WTC11 (cell line): ENCODE results near the gene CALCR. TPM values are rescaled to one million over a fixed set of nuclear protein-coding genes. Genes with fewer than 3 reads are reported as not detected.

Experiments
- ATAC-seq: fragments of 200-7000 bp; cut with Tn5 transposase; 2 replicates; pipeline ENCODE4 v1.10.0; 2021; ENCODE audit warnings: mild to moderate bottlenecking, moderate library complexity
- CTCF ChIA-PET: fragments of 300-600 bp; sonication (Branson Sonifier 250); formaldehyde crosslinking; loops from one replicate; lab custom pipeline; 2021; ENCODE audit warnings: antibody characterized with exemption; lab: Charles Lee
- POLR2A ChIA-PET: fragments of 350-600 bp; sonication (Branson Sonifier 250); formaldehyde crosslinking; loops from one replicate; lab custom pipeline; 2021; ENCODE audit warnings: antibody characterized with exemption; lab: Charles Lee
- DNase-seq: peaks from one replicate; pipeline ENCODE4 v3.0.0; 2021; ENCODE audit warnings: low spot score
- H3K27ac Mint-ChIP-seq: 2 replicates; pipeline ENCODE4 v1.8.0; 2021; ENCODE audit warnings: mixed read lengths
- H3K27me3 Mint-ChIP-seq: 2 replicates; pipeline ENCODE4 v1.8.0; 2021; ENCODE audit warnings: low read depth, mild to moderate bottlenecking, moderate library complexity, mixed read lengths
- H3K36me3 Mint-ChIP-seq: 2 replicates; pipeline ENCODE4 v1.8.0; 2021; ENCODE audit warnings: mixed read lengths
- H3K4me1 Mint-ChIP-seq: 2 replicates; pipeline ENCODE4 v1.8.0; 2022; ENCODE audit warnings: mixed read lengths
- H3K4me3 Mint-ChIP-seq: 2 replicates; pipeline ENCODE4 v1.8.0; 2021; ENCODE audit warnings: mild to moderate bottlenecking, moderate library complexity, mixed read lengths
- H3K9me3 Mint-ChIP-seq: 2 replicates; pipeline ENCODE4 v1.8.0; 2021; ENCODE audit warnings: mixed read lengths
- AR ChIP-seq: fragments of 250-450 bp; sonication (Bioruptor Pico); IDR thresholded peaks from 2 replicates; pipeline ENCODE4 v1.9.0; 2021; ENCODE audit warnings: mild to moderate bottlenecking
- CTCF ChIP-seq: fragments of 200-600 bp; IDR thresholded peaks from 2 replicates; pipeline ENCODE4 v1.8.0; 2022; ENCODE audit warnings: antibody characterized with exemption
- E2F1 ChIP-seq: sonication (generic); formaldehyde crosslinking; IDR thresholded peaks from 2 replicates; pipeline ENCODE4 v1.8.0; 2022; ENCODE audit warnings: mild to moderate bottlenecking, missing genetic modification reagents
- KAT7 ChIP-seq: sonication (generic); formaldehyde crosslinking; IDR thresholded peaks from 2 replicates; pipeline ENCODE4 v1.8.1; 2023; ENCODE audit warnings: missing genetic modification reagents, mild to moderate bottlenecking, borderline replicate concordance
- PREB ChIP-seq: sonication (generic); formaldehyde crosslinking; IDR thresholded peaks from 2 replicates; pipeline ENCODE4 v1.8.1; 2022; ENCODE audit warnings: mild to moderate bottlenecking, missing genetic modification reagents, moderate library complexity, borderline replicate concordance
- SMAD4 ChIP-seq: sonication (generic); formaldehyde crosslinking; IDR thresholded peaks from 2 replicates; pipeline ENCODE4 v1.8.0; 2022; ENCODE audit warnings: mild to moderate bottlenecking, missing genetic modification reagents
- SP1 ChIP-seq: sonication (generic); formaldehyde crosslinking; conservative IDR thresholded peaks from 2 replicates; pipeline ENCODE4 v1.8.1; 2022; ENCODE audit warnings: missing genetic modification reagents
- total RNA-seq: library from RNA; stranded (reverse); gene quantifications from 3 replicates; pipeline ENCODE4 v1.2.3, GENCODE V29; 2021
- TF ChIP-seq, protein P1 (sequence below): sonication (generic); formaldehyde crosslinking; IDR thresholded peaks from 2 replicates; pipeline ENCODE4 v1.8.0; 2022; ENCODE audit warnings: missing genetic modification reagents
- TF ChIP-seq, protein P2 (sequence below): sonication (generic); formaldehyde crosslinking; IDR thresholded peaks from 2 replicates; pipeline ENCODE4 v1.8.0; 2022; ENCODE audit warnings: mild to moderate bottlenecking, missing genetic modification reagents
- TF ChIP-seq, protein P3 (sequence below): fragments of 250-450 bp; sonication (Bioruptor Pico); IDR thresholded peaks from 2 replicates; pipeline ENCODE4 v1.9.0; 2021; ENCODE audit warnings: moderate library complexity, mild to moderate bottlenecking, inconsistent platforms, borderline replicate concordance
- TF ChIP-seq, protein P4 (sequence below): sonication (generic); formaldehyde crosslinking; IDR thresholded peaks from 2 replicates; pipeline ENCODE4 v1.8.0; 2022; ENCODE audit warnings: mild to moderate bottlenecking, missing genetic modification reagents

Gene CALCR
- total RNA-seq, 1 experiment from 2014 or later = 0.81 TPM

DNA sequence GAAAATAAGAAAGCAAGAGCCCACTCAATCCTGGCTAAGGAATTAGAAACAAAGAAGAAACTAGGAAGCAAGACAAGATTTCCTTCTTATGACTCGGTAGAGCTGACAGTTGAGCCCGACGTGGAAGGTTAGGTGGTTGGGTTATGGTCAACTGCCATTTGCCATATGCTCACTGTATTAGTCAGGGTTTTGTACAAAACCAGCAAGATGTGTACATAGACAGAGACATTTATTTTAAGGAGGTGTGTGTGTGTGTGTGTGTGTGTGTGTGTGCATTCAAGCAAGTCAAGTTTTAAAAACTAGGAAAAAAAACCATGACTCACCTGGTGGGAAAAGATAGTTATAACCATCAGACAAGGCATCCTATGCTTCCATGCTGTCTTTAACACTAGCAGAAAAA is 183.9 kb downstream of the CALCR start:
- no peak overlapping the region for H3K27ac Mint-ChIP-seq
- POLR2A ChIA-PET = no interaction called here
- no peak for DNase-seq

DNA sequence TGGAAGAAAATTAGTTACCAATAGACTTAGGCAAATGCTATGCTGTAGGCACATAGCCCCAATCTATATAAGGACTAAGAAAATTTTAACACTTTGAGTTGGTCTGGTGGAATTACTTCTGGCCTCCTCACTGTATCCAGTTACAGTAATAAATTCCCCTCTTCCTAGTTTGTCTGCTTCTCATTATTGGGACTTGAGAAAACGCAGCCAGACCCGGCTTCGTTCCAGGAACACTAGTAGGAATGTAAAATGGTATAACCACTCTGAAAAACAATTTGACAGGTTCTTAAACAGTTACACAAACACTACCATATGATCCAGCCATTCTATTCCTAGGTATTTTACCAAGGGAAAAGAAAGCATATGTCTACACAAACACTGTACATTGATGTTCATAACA is 192.2 kb downstream of the CALCR start:
- DNase-seq = no peak
- Mint-ChIP-seq H3K9me3 (peaks cover 11% of the 10 kb centered on the region; the same call in 1 of the 2 replicates), H3K27me3 (no peaks in the 10 kb centered on the region), H3K36me3 (no peaks in the 10 kb centered on the region), H3K27ac (no peak overlapping the region)
- POLR2A ChIA-PET = no interaction called here
- CTCF ChIA-PET = interaction anchor here (1.4 kb wide), 1 partner anchor 8 kb away, joined by 8 read pairs; no protein-coding TSS in a partner anchor
- ATAC-seq = no peak
- TF ChIP-seq, protein P1, sequence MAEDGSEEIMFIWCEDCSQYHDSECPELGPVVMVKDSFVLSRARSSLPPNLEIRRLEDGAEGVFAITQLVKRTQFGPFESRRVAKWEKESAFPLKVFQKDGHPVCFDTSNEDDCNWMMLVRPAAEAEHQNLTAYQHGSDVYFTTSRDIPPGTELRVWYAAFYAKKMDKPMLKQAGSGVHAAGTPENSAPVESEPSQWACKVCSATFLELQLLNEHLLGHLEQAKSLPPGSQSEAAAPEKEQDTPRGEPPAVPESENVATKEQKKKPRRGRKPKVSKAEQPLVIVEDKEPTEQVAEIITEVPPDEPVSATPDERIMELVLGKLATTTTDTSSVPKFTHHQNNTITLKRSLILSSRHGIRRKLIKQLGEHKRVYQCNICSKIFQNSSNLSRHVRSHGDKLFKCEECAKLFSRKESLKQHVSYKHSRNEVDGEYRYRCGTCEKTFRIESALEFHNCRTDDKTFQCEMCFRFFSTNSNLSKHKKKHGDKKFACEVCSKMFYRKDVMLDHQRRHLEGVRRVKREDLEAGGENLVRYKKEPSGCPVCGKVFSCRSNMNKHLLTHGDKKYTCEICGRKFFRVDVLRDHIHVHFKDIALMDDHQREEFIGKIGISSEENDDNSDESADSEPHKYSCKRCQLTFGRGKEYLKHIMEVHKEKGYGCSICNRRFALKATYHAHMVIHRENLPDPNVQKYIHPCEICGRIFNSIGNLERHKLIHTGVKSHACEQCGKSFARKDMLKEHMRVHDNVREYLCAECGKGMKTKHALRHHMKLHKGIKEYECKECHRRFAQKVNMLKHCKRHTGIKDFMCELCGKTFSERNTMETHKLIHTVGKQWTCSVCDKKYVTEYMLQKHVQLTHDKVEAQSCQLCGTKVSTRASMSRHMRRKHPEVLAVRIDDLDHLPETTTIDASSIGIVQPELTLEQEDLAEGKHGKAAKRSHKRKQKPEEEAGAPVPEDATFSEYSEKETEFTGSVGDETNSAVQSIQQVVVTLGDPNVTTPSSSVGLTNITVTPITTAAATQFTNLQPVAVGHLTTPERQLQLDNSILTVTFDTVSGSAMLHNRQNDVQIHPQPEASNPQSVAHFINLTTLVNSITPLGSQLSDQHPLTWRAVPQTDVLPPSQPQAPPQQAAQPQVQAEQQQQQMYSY = no peak
- TF ChIP-seq, protein P2, sequence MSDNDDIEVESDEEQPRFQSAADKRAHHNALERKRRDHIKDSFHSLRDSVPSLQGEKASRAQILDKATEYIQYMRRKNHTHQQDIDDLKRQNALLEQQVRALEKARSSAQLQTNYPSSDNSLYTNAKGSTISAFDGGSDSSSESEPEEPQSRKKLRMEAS = no peak
- TF ChIP-seq AR (CRISPR knock-in tag) = no peak
- TF ChIP-seq, all 79 proteins: peak for 0
- H3K4me1 Mint-ChIP-seq = peaks cover 3% of the 10 kb centered on the region
- no peak overlapping the region for H3K4me3 Mint-ChIP-seq

More for the DNA sequence above, 183.9 kb downstream of the CALCR start:
- no peak overlapping the region for H3K4me3 Mint-ChIP-seq
- TF ChIP-seq PREB (no peak), KAT7 (CRISPR knock-in tag) (no peak), SMAD4 (CRISPR knock-in tag) (no peak), E2F1 (CRISPR knock-in tag) (no peak), SP1 (no peak), CTCF (no peak)
- TF ChIP-seq, protein P3, sequence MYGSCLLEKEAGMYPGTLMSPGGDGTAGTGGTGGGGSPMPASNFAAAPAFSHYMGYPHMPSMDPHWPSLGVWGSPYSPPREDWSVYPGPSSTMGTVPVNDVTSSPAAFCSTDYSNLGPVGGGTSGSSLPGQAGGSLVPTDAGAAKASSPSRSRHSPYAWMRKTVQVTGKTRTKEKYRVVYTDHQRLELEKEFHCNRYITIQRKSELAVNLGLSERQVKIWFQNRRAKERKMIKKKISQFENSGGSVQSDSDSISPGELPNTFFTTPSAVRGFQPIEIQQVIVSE = no peak
- TF ChIP-seq, protein P4, sequence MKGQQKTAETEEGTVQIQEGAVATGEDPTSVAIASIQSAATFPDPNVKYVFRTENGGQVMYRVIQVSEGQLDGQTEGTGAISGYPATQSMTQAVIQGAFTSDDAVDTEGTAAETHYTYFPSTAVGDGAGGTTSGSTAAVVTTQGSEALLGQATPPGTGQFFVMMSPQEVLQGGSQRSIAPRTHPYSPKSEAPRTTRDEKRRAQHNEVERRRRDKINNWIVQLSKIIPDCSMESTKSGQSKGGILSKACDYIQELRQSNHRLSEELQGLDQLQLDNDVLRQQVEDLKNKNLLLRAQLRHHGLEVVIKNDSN (CRISPR knock-in tag) = no peak
- H3K9me3 Mint-ChIP-seq = no peaks in the 10 kb centered on the region
- peaks cover 45% of the 10 kb centered on the region for H3K27me3 Mint-ChIP-seq
- H3K4me1 Mint-ChIP-seq = peaks cover 14% of the 10 kb centered on the region
- no peaks in the 10 kb centered on the region for H3K36me3 Mint-ChIP-seq
- CTCF ChIA-PET = interaction anchor here (2.8 kb wide), 1 partner anchor 16 kb away, joined by 19 read pairs; no protein-coding TSS in a partner anchor
- ATAC-seq = no peak
